ENCODE results near the gene CCDC152.
A peak's percentile ranks its signal among the peaks of the same experiment; 100 is the strongest.

The CCDC152 gene

DNA sequence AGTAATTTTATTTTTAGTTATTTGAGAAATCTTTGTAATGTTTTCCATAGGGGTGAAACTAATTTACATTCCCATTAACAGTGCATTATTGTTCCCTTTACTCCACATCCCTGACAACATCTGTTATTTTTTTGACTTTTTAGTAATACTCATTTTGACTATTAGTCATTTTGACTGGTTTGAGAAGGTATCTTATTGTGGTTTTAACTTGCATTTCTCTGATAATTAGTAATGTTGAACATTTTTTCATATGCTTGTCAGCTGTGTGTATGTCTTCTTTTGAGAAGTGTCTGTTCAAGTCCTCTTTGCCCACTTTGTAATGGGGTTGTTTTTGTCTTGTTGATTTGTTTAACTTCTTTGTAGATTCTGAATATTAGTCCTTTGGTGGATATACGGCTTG, 27.5 kb downstream of the CCDC152 start:
- DNase-seq, result no peak

DNA sequence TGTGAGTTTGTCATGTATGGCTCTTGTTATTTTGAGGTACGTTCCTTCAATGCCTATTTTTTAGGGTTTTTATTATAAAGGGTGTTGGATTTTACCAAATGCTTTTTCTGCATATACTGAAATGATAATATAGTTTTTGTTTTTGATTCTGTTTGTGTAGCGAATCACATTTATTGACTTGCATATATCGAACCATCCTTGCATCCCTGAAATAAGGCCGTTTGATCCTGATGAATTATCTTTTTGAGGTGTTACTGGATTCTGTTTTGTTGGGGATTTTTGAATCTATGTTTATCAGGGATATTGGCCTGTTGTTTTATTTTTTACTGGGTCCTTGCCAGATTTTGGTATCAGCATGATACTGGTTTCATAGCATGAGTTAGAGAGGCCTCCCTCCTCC, 29.1 kb downstream of the CCDC152 start:
- DNase-seq, result no peak

DNA sequence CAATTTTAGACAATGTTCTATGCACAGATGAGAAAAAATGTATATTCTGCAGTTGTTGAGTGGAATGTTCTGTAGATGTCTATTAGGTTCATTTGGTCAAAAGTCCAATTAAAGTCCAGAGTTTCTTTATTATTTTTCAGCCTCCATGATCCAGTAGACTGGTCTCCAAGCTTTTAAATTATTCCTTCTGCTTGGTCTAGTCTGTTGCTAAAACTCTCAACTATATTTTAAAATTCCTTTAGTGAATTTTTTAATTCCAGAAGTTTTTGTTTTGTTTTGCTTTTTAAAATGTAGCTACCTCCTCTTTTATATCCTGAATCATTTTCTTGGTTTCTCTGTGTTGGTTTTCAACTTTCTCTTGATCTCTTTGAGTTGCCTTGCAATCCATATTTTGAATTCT, 30.5 kb downstream of the CCDC152 start:
- DNase-seq, result no peak

DNA sequence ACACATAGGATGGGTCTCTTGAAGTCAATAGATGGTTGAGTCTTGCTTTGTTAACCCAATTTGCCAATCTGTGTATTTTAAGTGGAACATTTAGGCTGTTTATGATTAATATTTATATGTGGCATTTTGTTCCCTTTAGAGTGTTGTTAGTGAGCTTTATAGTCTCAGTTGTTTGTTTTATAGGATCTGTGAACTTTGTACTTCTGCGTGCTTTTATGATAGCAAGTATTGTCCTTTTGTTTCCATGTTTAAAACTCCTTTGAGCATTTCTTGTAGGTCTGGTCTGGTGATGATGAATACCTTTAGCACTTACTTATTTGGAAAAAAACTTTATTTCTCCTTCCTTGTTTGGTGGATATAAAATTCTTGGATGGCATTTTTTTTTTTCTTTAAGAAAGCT, 31.2 kb downstream of the CCDC152 start:
- no peak for DNase-seq

DNA sequence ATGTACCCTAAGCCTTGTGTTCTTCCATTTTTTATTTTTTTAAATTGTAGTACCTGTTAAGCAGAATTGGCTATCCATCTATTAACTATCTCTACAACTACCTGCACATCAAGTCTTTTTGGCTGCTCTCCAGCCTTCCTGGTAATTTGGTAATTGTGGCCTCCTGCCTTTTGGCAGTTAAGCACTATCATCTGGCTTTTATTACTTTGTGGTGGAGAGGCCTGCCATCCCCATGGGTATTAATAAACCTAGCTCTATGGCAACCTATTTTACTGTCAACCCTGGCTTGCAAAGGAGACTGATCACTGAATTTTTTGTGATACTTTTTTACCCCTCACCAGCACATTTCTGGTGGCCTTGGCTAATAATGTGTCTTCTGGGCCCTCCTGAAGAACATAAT, 34.5 kb downstream of the CCDC152 start:
- DNase-seq, result no peak

DNA sequence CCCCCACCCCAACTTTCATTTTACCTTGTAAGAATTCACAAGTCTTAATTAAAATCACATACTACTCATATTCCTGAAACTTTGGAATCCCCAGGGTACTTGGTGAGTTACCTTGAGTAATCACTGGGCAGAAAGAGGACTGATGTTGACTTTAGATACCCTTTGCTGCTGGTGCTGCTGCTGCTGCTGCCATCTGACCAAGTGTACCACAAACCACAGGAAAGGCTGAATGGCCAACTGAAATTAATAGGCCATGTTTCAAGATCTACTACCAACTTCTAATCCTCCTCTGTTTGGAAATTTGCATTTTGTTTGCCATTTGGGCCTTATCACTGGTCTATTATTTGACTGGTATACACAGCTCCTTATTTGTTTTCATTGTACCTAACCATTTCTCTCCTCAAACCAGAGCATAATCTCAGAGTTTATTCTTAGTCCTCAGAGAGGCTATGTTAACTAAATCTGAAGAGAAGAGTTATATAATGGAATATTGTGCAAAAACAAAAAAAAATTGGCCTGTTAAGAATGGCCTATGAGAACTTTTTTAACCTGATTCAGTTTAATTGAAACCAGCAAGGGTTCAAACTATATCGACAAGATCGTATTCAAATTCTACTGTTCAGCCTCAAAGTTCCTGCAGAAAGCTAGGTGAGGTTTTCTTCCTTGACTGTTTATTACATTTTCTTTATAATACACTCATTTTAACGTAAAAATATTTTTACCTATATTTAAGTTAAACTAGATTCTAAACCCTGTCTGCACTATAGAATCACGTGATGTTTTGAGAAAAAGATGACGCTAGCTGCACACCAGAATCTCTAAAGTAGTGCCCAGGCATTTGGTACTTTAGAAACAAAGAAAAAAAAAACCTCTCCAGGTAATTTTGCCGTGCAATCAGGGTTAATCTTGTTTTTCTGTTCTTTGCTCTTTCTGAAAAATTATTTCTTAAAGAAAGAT, 41.9 kb downstream of the CCDC152 start:
- DNase-seq, result no peak

DNA sequence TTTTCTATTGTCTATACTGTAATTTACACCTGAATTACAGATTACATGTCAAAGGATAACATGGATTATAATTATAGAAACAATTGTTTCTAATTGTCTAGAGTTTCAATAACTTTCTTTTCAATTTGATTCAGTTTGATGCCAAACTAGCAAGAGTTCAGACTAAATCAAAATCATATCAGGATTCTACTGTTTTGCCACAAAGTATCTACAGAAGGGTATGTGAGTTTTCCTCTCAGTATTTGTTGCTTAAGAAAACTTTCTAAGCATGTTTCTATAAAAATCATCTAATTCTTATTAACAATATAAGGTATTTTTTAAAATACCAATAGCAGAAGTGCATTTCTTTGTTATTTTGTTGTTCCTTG, 42.6 kb downstream of the CCDC152 start:
- no peak for DNase-seq

DNA sequence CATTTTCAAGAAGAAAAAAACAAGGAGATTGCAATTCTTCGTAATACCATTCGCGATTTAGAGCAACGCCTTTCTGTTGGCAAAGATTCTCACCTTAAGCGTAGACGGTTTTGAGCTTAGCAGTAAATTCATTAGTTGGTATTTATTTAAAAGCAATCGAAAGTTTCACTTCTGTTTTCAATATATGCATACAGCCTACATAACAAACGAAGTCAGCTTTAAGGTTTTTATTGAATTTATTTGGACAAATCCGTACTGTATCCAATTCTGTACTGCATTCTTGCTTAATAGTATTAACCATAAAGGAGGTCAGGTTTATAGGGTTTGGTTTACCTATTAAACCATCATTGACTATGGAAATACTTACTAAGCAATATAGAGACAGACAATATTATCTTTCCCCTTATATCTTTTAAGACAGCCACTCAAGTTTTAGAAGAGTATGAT, 43.1 kb downstream of the CCDC152 start:
- DNase-seq, result no peak

DNA sequence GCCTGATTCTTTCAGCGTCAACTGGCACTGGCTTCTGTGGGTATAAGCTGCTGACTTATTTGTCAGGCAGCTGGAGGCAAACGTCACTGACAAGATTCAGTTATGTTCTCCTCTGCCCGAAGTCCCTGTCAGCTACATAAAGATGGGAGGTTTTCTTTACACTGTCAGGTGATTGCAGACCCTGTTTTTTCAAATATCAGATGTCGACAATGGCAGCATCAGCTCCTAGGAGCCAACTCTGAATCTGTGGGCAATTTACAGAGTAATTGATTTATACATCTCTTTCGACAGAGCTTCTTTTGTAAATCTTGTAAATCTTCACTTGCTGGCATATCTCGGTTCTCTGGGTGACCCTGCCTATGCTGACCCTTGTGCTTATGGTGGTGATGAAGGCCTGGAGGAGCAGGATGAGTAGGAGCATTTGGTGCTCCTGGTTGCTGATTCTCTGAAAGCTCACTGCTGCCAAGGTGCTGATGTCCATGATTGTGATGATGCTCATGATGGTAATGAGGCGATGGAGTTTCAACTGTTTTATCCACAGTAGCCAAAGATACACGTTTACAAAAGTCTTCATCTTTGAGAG, 44.2 kb downstream of the CCDC152 start:
- DNase-seq, result no peak

DNA sequence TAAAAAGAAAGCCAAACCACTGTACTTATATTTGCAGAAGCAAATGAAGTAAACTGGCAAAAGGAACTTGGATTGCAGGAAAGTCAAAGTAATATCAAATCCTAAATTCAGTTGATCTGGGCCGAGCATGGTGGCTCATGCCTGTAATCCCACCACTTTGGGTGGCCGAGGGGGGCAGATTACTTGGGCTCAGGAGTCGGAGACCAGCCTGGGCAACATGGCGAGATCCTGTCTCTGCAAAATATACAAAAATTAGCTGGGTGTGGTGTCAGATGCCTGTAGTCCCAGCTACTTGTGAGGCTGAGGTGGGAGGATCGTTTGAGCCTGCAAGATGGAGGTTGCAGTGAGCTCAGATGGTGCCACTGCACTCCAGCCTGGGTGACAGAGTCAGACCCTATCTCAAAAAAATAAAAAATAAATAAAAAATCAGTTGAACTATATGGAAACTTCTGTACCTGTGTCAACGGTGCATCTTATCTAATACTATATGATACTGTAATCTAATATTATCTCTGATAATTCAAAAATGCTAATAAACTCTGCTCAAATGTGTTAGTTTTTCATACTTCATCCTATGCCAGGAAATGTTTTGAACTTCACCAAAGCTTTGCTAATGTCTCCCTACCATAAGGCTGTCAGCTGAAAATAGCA, 45.0 kb downstream of the CCDC152 start:
- no peak for DNase-seq

DNA sequence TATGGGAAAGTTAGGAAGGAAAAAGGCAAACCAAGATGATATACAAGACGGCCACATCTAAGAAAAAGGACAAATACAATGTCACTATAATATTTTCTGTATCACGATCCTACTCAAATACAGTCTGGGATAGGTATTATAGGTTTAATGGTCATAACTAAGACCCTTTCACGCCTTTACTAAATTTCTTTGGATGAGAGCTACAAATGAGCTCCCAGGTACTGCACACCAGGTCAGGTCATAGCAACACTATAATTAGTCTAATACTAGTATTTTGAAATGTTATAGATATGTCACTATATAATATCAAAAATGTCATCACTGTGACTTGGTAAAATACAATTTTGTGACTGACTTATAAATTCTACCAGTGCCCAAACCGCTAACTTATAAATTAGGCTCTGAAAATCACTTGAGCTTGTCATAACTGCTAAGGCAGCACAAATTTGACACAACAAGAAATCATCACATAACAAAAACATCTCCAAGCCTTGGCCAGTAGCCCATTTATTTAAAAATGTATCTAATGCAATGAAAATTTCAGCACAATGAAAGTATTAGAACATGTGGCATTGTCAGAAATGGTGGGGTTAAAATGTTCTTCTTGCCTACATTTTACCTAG, 48.2 kb downstream of the CCDC152 start:
- no peak for DNase-seq

DNA sequence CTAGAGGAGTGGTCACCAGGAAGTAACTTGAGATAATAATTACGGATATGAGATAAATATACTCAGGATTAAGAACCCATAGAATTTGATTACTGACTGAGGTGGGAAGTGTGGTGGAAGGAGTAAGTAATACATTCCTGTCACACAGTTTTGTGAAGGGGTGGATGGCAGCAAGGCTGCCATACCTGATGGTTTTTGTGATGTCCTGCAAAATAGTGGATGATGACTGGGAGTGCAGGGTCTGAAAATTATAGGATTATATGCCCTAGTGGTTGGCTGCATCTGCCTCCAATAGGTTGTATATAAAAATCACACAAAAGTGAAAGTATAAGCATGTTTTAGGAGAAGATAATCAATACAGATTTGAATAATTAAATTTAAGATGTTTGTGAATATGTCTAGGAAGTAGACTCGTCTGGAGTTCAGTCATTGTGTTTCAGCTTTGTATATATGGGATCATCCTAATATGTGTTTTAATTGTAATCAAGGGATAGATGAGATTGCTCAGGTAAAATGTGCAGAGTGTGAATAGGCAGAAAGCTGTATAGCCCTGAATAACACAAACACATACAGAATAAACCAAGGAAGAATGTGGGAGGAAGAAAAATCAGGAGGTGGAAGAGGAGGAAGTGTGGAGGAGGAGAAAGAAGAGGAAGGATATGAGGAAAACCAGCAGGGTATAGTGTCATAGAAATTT, 49.5 kb downstream of the CCDC152 start:
- no peak for DNase-seq

DNA sequence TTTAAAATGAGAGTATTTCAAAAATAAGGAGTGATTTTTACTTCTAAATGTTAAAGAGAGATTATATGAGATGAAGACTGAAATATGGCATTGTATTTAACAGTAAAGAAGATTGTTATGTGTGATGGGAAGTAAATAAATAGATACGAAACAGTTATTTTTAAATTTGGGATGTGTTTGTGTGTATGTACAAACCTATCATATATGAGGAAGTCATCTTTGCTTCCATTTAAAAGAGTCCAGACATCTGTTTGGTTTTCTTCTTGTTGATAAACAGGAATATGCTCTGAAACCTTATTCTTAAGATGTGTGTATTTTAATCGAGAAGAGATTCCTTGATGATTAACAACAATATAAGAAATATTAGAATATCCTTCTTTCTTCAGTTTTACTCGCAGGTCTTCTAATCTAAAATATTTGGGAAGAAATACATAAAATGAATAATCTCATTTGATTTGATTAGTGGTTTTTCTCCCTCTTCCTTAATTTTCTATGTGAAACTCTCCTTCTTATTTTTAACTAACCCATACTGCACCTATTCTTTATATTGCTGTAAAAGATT, 50.2 kb downstream of the CCDC152 start:
- peak in 1 of 2 donors; percentile 7 for DNase-seq

DNA sequence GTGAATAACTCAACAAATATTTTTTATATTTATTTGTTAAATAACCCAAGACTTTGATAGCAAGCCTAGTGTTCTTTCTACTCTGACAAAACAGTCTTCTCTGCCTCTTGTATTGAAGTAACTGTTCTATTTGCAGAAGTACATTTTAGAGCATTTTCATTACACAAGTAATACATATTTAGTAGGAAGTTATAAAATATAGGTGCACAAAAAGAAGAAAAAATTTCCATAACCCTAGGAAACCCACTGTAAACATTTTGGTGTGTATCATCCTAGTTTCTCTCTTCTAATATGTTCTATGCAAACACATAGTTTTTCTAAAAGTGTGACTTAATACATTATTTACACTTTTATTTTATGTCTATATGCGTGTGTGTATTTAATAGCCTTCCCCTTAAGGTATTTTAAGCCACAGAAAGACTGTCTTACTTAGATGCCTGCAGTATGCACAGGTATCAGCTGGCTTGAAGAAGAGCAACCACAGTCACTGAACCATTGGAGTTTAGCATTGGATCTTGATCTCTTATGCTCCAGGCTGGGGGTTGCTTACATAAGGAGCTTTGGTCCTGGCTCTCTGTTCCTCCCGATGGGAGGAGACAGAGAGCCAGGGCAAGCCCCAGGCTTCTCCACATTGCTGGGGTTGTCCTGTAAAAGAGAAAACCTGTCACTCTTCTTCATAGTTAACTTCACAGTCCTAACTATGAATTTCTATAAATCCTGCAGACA, 51.3 kb downstream of the CCDC152 start:
- DNase-seq, result peak in 1 of 2 donors; percentile 26

DNA sequence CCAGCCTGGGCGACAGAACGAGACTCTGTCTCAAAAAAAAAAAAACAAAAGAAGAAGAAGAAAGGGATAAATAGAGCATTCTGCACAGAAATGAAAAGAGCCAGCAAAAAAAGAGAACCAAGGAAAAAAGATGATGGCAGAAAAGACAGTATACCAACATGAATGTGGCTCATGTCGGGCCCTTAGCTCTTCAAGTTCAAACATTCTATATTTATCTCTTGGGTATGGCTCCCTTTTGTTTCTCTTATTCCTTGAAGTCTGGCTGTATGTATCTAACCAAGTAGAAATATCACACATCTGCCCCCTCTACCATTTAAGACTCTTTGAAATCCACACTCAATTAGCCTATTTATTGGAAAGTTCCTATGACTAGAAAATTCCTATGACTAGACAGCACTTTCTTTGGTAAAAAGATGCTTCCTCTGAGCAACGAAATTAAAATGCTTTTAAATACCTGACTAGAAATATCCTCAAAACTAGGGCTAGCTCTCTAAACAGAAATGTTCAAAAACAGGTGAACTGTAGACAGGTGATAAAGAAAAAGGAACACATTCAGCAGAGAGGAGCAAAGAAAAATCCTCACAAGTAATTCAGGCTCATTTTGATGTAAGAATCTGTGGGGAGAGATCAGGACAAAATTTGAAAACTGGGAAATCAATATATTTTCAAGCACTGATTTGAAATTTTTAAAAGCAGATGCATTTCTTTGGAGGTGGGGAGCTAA, 52.4 kb downstream of the CCDC152 start:
- DNase-seq, result no peak

DNA sequence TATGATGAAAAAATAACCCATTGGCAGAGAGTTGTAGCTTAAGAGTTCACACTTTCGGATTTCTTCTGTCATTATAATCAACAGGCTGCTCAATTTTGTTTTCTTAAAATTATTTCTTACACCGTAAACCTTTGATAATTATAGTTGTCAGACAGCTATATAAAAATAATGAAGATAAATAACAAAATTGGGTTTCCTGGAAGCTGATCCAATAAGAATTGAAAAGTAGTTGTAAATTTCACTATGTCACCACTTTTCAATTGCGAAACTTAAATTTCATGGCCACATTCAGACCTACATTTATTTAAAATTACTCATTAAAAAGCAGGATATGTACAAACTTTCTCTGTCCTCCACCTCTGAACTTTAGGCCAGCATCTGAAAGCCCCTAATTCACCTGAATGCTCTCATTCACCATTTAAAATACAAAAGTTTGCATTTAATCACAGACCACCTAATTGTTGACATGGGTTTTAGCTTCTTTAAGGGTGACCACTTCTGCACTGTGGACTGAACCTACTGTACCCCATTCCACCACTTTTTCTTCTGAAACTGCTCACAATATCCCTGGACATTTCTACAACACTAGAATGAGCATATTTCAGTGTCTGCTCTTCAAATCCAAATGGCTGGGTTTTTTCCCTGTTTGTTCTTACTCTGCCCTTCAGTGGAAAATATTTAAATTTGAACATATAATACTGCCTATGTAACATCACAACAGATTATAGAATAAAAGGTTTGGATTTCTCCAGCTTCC, 54.4 kb downstream of the CCDC152 start:
- DNase-seq, result no peak

DNA sequence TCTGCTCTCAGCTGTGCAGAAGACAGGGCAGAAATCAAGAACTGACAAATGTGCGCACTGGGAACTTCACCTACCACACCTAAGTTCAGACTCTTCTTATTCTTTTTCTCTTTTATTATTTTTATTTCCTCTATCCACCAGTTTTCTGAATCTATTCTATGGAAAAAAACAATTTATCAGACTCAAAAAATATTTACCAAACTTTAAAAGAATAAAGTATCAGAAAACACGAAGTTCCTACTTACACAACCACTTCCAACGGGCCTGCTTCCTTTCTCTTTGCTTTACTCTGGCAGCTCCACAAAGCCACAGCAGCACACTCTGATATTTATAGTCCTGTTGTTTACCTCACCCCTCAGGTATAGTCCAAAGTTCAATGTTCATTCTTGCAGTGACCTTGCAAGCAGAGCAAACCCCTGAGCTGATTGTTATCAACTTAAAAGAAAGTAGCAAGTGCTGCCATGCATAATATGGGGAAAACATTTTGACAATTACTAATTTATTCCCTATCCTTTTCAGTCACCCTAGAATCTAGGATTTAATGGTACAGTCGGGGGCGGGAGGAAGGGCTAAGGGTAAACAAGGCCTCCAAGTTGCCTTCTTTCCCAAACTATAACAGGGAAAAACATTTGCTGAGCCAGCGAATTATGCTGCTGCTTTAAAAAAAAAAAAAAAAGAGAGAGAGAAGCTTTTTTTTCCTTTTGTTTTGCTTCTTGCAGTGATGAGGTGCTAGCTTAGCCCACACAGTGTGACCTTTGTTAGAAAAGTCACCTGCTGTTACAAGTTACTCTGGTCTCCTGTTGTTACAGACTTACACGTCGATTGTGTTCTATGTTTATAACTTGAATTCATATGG, 55.2 kb downstream of the CCDC152 start, which contains the start of gene SELENOP:
Gene SELENOP, minus strand, starts transcription at position 302 of the 856 bp plus-strand sequence. CDS start 3,539 bp downstream, outside the sequence.
- DNase-seq, result peak; percentile 31 to 43

DNA sequence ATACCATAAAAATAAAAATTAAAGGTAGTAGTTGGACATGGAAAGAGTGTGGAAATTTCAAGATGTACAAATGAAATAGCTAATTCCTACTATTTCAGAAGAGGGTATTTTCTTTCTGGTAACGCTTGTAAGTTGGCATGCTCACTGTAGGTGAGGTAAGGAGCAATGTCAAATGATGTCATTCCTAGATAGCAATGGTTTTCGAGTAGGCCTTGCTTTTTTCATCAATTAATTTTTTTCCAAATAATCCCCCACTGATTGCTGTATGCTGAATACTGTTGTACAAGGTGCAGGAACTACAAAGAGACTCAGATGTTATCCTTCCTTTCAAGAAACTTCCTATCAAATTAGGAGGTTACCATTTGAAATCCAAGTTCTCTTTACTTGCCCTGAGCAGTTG, 56.0 kb downstream of the CCDC152 start:
- no peak for DNase-seq

DNA sequence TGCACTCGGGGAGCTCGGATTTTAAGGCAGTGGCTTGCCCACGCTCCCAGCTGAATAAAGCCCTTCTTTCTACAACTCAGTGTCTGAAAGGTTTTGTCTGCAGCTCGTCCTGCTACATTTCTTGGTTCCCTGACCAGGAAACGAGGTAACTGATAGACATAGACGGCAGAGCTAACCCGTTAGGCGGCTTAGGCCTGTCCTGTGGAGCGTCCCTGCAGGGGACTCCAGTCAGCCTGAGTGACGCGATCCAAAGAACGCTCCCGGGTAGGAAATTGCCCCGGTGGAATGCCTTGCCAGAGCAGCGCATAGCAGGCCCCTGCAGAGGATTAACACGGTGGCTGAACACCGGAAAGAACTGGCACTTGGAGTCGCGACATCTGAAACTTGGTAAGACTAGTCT, 56.9 kb downstream of the CCDC152 start:
- no peak for DNase-seq

All from inflammatory macrophage (primary cell).